DND-41 (cell line): ENCODE measurements around the gene CCND1.

Experiments used
- EZH2 ChIP-seq: IDR thresholded peaks from 3 replicates; pipeline ENCODE4 v1.6.1; 2012; ENCODE audit warnings: borderline replicate concordance, low read depth, mild to moderate bottlenecking, moderate library complexity, low read length, inconsistent platforms; ENCODE audit not compliant: severe bottlenecking
- TF ChIP-seq, protein P1 (sequence below): IDR thresholded peaks from 2 replicates; pipeline ENCODE4 v1.5.1; 2012; ENCODE audit warnings: borderline replicate concordance, low read length, moderate library complexity, mild to moderate bottlenecking; ENCODE audit not compliant: poor library complexity, severe bottlenecking; ENCODE audit errors: extremely low read depth

DNA sequence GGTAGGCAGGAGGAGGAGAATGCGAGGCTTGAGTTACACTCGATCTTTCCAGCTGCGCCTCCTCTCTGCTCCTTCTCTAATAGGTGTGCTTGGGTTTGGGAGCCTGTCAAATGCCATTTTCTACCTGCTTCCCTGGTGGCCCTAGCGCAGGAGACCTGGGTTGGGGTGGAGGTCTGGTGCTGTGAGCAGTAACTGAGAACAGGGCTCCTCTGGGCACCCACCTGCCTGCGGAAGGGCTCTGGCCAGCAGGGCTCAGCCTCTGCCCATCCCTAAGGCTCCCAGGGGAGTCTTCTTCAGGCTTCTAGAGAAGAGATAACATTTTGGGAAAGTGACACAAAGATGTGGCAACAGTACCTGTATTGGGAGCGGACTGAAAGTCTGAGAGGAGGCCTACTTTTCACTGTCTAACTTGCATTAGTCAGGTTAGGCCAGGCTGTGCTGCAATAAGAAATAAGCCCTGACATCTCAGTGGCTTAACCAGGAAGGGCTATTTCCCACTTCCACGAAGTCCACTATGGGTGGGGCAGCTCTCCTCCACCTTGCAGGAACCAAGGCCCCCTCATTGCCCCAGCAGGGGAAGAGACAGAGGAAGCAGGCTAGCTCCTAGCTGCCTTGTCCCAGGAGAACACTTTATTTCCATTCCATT lies 41.8 kb downstream of the CCND1 start:
- TF ChIP-seq, protein P1, sequence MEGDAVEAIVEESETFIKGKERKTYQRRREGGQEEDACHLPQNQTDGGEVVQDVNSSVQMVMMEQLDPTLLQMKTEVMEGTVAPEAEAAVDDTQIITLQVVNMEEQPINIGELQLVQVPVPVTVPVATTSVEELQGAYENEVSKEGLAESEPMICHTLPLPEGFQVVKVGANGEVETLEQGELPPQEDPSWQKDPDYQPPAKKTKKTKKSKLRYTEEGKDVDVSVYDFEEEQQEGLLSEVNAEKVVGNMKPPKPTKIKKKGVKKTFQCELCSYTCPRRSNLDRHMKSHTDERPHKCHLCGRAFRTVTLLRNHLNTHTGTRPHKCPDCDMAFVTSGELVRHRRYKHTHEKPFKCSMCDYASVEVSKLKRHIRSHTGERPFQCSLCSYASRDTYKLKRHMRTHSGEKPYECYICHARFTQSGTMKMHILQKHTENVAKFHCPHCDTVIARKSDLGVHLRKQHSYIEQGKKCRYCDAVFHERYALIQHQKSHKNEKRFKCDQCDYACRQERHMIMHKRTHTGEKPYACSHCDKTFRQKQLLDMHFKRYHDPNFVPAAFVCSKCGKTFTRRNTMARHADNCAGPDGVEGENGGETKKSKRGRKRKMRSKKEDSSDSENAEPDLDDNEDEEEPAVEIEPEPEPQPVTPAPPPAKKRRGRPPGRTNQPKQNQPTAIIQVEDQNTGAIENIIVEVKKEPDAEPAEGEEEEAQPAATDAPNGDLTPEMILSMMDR, result no peak
- TF ChIP-seq EZH2, result no peak
